ENCODE measurements around the gene OPRL1. TPM values are rescaled to one million over a fixed set of nuclear protein-coding genes. Genes with fewer than 3 reads are reported as not detected.

Gene OPRL1
- total and polyA plus RNA-seq, 7 experiments from 2014 or later: 0.18 to 6.1 (median 1.1) TPM

DNA sequence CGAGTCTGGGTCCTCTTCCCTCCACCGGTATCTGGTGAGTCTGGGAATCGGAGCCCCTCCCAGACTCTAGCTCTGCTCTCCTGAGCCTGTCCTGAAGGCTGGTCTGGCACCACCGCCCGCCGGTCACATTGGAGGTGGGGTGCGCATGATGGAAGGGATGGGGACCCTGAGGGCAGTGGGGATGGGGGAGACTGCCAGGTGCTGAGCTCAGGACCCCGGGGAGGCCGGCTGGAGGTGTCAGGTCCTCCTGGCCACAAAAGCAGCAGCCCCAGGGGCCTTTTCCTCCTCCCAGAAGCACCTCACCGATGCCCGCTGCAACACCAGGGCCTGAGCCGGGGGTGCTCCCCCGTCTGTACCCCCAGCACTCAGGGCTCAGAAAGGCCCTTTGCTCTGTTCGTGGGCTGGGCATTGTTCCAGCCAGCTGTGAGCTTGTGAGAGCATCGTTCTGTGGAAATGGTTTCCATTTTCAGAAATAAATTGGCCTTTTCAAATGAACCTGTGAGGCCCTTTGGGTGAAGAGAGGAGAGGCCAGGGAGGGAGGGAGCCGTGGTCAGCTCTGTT, 30.0 kb downstream of the OPRL1 start:
- Mint-ChIP-seq H3K36me3 (no peaks in the 10 kb centered on the region), H3K4me3 (no peak overlapping the region), H3K27ac (no peak overlapping the region), H3K27me3 (peaks cover 0 to 4% (median 0%) of the 10 kb centered on the region in 5 donors), H3K9me3 (no peaks in the 10 kb centered on the region), H3K4me1 (peaks cover 0 to 8% (median 0%) of the 10 kb centered on the region in 7 donors)
- Histone ChIP-seq H3K27me3 (ENCODE audit: control insufficient read depth in 2 of 2, insufficient read depth in 2 of 2, low read length in 2 of 2) (no peaks in the 10 kb centered on the region), H3K36me3 (ENCODE audit: control insufficient read depth in 2 of 3, insufficient read depth in 3 of 3, low read length in 3 of 3) (no peaks in the 10 kb centered on the region), H3K4me3 (ENCODE audit: low read length) (no peak overlapping the region), H3K9me3 (ENCODE audit: control insufficient read depth in 2 of 3, low read length in 3 of 3) (no peaks in the 10 kb centered on the region), H3K27ac (ENCODE audit: low read depth, low read length) (no peak overlapping the region), H3K4me1 (ENCODE audit: control insufficient read depth in 2 of 2, insufficient read depth in 2 of 2, low read length in 2 of 2) (no peaks in the 10 kb centered on the region)
- ChIA-PET CTCF (no interaction called here), POLR2A (interaction anchor here (0.7 kb wide), 1 partner anchor 21 kb away, joined by 3 read pairs; no protein-coding TSS in a partner anchor)
- intact Hi-C loops (cut with micrococcal nuclease): no loop called here
- ATAC-seq: no peak
- peak in 2 of 9 donors; percentile 4 to 16 for DNase-seq

DNA sequence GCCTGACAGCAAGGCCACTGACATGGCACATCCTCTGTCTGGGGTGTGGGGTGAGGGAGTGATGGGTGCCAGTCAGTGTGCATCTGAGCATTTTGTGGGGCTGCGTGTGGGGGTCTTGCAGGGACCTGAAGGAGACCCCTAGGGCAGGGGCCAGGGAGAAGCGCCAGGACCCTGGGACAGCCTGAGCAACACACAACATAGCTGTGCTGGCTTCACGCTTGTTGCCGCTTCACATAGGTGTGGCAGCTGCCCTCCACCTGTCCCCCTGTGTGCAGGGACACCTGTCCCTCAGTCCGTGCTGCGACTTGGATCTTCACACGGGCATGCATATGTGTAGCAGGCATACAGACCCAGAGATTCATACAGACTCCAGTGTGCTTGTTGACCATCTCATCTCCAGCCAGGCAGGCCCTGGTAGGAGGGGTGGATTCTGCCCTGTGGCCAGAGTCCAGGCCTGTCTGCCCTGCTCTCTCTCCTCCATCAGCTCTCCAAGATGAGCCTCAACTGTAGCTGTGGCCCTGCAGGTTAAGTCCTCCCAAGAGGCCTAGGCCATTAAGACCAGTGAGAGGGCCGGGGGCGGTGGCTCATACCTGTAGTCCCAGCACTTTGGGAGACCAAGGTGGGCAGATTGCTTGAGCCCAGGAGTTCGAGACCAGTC, 30.7 kb downstream of the OPRL1 start:
- DNase-seq (peak in 2 of 9 donors; percentile 3 to 18), ATAC-seq (no peak)
- Mint-ChIP-seq H3K4me3 (no peak overlapping the region), H3K4me1 (peaks cover 0 to 8% (median 0%) of the 10 kb centered on the region in 7 donors), H3K27ac (no peak overlapping the region), H3K36me3 (no peaks in the 10 kb centered on the region), H3K9me3 (no peaks in the 10 kb centered on the region), H3K27me3 (peaks cover 0 to 4% (median 0%) of the 10 kb centered on the region in 5 donors)
- no peaks in the 10 kb centered on the region for H3K4me1 ChIP-seq (ENCODE audit: control insufficient read depth in 2 of 2, insufficient read depth in 2 of 2, low read length in 2 of 2)
- no peaks in the 10 kb centered on the region for H3K36me3 ChIP-seq (ENCODE audit: control insufficient read depth in 2 of 3, insufficient read depth in 3 of 3, low read length in 3 of 3)
- H3K27me3 ChIP-seq (ENCODE audit: control insufficient read depth in 2 of 2, insufficient read depth in 2 of 2, low read length in 2 of 2): no peaks in the 10 kb centered on the region
- POLR2A ChIA-PET: interaction anchor here (0.6 to 0.7 kb wide), 2 partner anchors 9 to 21 kb away, joined by 3 read pairs; no protein-coding TSS in a partner anchor
- H3K27ac ChIP-seq (ENCODE audit: low read depth, low read length): no peak overlapping the region
- H3K9me3 ChIP-seq (ENCODE audit: control insufficient read depth in 2 of 3, low read length in 3 of 3): no peaks in the 10 kb centered on the region
- CTCF ChIA-PET: no interaction called here
- intact Hi-C loops (cut with micrococcal nuclease): no loop called here
- H3K4me3 ChIP-seq (ENCODE audit: low read length): no peak overlapping the region

DNA sequence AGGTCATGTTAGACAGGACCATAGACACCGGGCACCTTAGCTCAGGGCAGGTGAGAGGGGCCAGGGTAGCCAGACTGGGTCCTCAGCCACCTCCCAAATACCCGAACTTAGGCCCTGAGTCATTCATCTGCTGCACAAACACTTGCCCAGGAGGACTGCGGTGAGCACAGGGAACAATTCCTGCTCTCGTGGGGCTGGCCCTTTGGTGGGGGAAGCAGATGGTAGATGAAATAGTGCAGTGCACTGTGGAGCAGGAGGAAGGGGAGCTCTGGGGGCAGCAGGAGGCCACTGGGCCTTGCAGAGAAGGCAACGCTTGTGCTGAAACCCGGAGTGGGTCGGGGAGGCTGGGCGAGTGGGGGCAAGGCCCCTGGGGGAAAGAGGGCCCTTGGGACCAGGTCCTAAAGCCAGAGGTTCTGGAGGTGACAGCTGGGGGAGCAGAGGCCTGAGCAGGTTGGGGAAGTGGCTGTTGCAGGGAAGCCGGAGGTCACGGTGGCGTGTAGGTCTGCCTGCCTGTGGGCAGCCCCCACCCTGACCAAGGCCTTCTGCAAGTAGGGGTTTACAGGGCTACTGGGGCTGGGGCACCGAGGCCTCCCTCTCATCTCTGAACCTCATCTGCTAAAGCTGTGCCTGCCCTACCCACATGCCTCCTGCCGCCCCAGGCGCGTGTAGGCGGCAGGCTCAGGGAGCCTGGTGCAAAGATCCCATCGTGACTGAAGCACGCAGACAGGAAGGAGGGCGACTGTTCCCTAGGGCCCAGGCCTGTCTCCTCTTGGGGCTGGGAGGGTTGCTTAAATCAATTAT, 32.2 kb downstream of the OPRL1 start:
- Histone ChIP-seq H3K9me3 (ENCODE audit: control insufficient read depth in 2 of 3, low read length in 3 of 3) (no peaks in the 10 kb centered on the region), H3K27ac (ENCODE audit: low read depth, low read length) (no peak overlapping the region), H3K4me1 (ENCODE audit: control insufficient read depth in 2 of 2, insufficient read depth in 2 of 2, low read length in 2 of 2) (no peaks in the 10 kb centered on the region), H3K4me3 (ENCODE audit: low read length) (no peak overlapping the region), H3K27me3 (ENCODE audit: control insufficient read depth in 2 of 2, insufficient read depth in 2 of 2, low read length in 2 of 2) (no peaks in the 10 kb centered on the region), H3K36me3 (ENCODE audit: control insufficient read depth in 2 of 3, insufficient read depth in 3 of 3, low read length in 3 of 3) (no peaks in the 10 kb centered on the region)
- POLR2A ChIA-PET: no interaction called here
- DNase-seq: peak in 2 of 9 donors; percentile 5 to 18
- Mint-ChIP-seq H3K4me1 (peaks cover 0 to 8% (median 0%) of the 10 kb centered on the region in 7 donors), H3K27ac (no peak overlapping the region), H3K4me3 (no peak overlapping the region), H3K9me3 (no peaks in the 10 kb centered on the region), H3K36me3 (no peaks in the 10 kb centered on the region), H3K27me3 (peaks cover 0 to 4% (median 0%) of the 10 kb centered on the region in 5 donors)
- CTCF ChIA-PET: no interaction called here
- ATAC-seq: no peak
- intact Hi-C loops (cut with micrococcal nuclease): no loop called here

DNA sequence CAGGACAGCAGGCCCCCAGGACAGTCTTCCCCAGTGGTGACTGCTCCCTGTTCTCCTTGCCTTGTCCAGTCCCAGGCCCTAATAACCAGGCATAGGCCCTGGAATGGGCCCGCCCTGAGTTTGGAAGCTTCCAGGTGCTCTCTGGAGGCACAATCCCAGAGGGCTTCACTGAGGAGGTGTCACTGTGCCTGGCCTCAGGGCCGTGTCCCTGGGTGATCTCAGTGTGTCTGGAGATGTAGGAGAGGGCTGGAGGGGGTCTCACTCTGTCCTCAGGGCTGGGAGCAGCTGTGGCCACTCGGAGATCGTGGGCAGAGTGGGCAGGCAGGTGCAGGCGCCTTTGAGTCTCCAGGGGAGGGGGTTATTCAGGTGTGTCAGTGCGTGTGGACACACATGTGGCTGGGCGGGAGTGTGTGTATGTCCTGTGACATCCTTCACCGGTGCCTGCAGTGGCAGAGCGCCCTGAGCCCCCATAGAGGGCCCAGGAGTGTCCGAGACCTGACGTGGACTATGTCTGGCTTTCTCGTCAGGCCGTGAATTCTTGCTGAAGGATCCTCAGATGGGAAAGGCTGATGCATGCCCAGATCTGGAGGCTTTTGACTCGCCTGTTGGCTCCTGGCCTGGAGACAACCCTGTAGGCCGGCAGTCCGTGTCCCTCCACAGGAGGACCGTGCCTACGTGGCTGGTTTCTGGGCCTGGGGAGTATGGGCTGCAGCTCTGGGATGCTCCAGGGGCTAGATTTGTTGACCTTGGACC, 33.0 kb downstream of the OPRL1 start:
- Histone ChIP-seq H3K27ac (ENCODE audit: low read depth, low read length) (no peak overlapping the region), H3K36me3 (ENCODE audit: control insufficient read depth in 2 of 3, insufficient read depth in 3 of 3, low read length in 3 of 3) (no peaks in the 10 kb centered on the region), H3K4me1 (ENCODE audit: control insufficient read depth in 2 of 2, insufficient read depth in 2 of 2, low read length in 2 of 2) (no peaks in the 10 kb centered on the region), H3K9me3 (ENCODE audit: control insufficient read depth in 2 of 3, low read length in 3 of 3) (no peaks in the 10 kb centered on the region), H3K27me3 (ENCODE audit: control insufficient read depth in 2 of 2, insufficient read depth in 2 of 2, low read length in 2 of 2) (no peaks in the 10 kb centered on the region), H3K4me3 (ENCODE audit: low read length) (no peak overlapping the region)
- no peaks in the 10 kb centered on the region for H3K36me3 Mint-ChIP-seq
- ChIA-PET CTCF (no interaction called here), POLR2A (no interaction called here)
- H3K27me3 Mint-ChIP-seq: peaks cover 0 to 3% (median 0%) of the 10 kb centered on the region in 5 donors
- peak in 1 of 9 donors; percentile 16 for DNase-seq
- H3K4me1 Mint-ChIP-seq: peaks cover 0 to 5% (median 0%) of the 10 kb centered on the region in 7 donors
- intact Hi-C loops (cut with micrococcal nuclease): no loop called here
- H3K27ac Mint-ChIP-seq: no peak overlapping the region
- ATAC-seq: no peak
- no peaks in the 10 kb centered on the region for H3K9me3 Mint-ChIP-seq
- no peak overlapping the region for H3K4me3 Mint-ChIP-seq

DNA sequence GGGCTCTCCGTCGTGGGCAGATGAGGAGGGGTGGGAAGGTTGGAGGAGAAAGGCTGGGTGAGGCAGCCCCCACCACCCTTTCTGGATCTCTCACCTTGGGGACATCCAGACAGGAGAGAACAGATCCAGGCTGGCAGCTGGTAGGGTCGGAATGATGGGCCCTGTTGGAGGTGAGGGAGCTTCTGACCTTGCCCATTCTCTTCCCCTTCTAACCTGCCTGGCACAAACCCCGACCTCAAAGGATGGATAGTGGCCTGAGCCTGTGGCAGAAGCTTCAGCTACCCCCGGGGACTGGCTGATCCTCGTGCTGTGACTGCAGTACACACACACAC, 33.5 kb downstream of the OPRL1 start:
- Mint-ChIP-seq H3K4me1 (peaks cover 0 to 3% (median 0%) of the 10 kb centered on the region in 7 donors), H3K27me3 (peaks cover 0 to 3% (median 0%) of the 10 kb centered on the region in 5 donors), H3K27ac (peak overlapping the region in 1 of 9 donors; percentile 27), H3K36me3 (no peaks in the 10 kb centered on the region), H3K4me3 (no peak overlapping the region), H3K9me3 (no peaks in the 10 kb centered on the region)
- ChIA-PET CTCF (no interaction called here), POLR2A (interaction anchor here (0.6 kb wide), 1 partner anchor 131 kb away, joined by 3 read pairs; no protein-coding TSS in a partner anchor)
- ATAC-seq (no peak), DNase-seq (no peak)
- no peak overlapping the region for H3K4me3 ChIP-seq (ENCODE audit: low read length)
- H3K27me3 ChIP-seq (ENCODE audit: control insufficient read depth in 2 of 2, insufficient read depth in 2 of 2, low read length in 2 of 2): no peaks in the 10 kb centered on the region
- no peaks in the 10 kb centered on the region for H3K9me3 ChIP-seq (ENCODE audit: control insufficient read depth in 2 of 3, low read length in 3 of 3)
- H3K27ac ChIP-seq (ENCODE audit: low read depth, low read length): no peak overlapping the region
- no peaks in the 10 kb centered on the region for H3K4me1 ChIP-seq (ENCODE audit: control insufficient read depth in 2 of 2, insufficient read depth in 2 of 2, low read length in 2 of 2)
- H3K36me3 ChIP-seq (ENCODE audit: control insufficient read depth in 2 of 3, insufficient read depth in 3 of 3, low read length in 3 of 3): no peaks in the 10 kb centered on the region
- intact Hi-C loops (cut with micrococcal nuclease): no loop called here

DNA sequence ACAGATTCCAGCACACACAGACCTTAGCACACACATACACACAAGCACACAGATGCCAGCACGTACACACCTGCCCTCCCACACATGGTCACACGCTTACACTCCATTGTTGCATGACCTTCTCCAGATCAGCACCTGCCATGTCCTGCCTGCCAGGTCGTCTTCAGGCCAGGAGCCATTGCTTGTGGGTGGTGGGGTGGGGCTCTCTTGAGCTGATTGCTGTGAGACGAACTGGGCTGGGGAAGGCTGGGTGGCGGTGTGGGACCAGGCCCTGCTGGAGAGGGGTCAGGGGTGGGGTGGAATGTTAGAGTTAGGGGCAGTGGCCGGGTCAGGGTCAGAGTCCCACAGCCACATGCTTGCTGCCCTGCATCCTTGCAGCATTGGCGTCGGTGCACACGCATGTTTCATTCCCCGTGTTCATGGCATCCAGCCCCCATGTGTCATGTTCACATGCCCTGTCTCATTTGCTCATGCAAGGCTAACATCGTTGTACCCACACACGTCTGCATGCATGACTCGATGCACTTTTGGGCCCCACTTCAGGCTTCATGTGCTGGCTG, 34.0 kb downstream of the OPRL1 start:
- Mint-ChIP-seq H3K27ac (peak overlapping the region in 1 of 9 donors; percentile 27), H3K36me3 (no peaks in the 10 kb centered on the region), H3K27me3 (peaks cover 0 to 2% (median 0%) of the 10 kb centered on the region in 5 donors), H3K4me3 (no peak overlapping the region), H3K4me1 (peaks cover 0 to 3% (median 0%) of the 10 kb centered on the region in 7 donors), H3K9me3 (no peaks in the 10 kb centered on the region)
- Histone ChIP-seq H3K4me1 (ENCODE audit: control insufficient read depth in 2 of 2, insufficient read depth in 2 of 2, low read length in 2 of 2) (no peaks in the 10 kb centered on the region), H3K4me3 (ENCODE audit: low read length) (no peak overlapping the region), H3K27ac (ENCODE audit: low read depth, low read length) (no peak overlapping the region), H3K36me3 (ENCODE audit: control insufficient read depth in 2 of 3, insufficient read depth in 3 of 3, low read length in 3 of 3) (no peaks in the 10 kb centered on the region), H3K27me3 (ENCODE audit: control insufficient read depth in 2 of 2, insufficient read depth in 2 of 2, low read length in 2 of 2) (no peaks in the 10 kb centered on the region), H3K9me3 (ENCODE audit: control insufficient read depth in 2 of 3, low read length in 3 of 3) (no peaks in the 10 kb centered on the region)
- intact Hi-C loops (cut with micrococcal nuclease): no loop called here
- ChIA-PET POLR2A (interaction anchor here (0.6 kb wide), 1 partner anchor 132 kb away, joined by 3 read pairs; no protein-coding TSS in a partner anchor), CTCF (no interaction called here)
- no peak for ATAC-seq
- peak in 1 of 9 donors; percentile 18 for DNase-seq
